Measurements from ENCODE around the gene RALY. TPM values are rescaled to one million over a fixed set of nuclear protein-coding genes. Genes with fewer than 3 reads are reported as not detected.

Gene RALY
- total and polyA plus RNA-seq, 2 of the 4 experiments (the other 2 are of a cell fraction): 46.2 to 115 TPM

DNA sequence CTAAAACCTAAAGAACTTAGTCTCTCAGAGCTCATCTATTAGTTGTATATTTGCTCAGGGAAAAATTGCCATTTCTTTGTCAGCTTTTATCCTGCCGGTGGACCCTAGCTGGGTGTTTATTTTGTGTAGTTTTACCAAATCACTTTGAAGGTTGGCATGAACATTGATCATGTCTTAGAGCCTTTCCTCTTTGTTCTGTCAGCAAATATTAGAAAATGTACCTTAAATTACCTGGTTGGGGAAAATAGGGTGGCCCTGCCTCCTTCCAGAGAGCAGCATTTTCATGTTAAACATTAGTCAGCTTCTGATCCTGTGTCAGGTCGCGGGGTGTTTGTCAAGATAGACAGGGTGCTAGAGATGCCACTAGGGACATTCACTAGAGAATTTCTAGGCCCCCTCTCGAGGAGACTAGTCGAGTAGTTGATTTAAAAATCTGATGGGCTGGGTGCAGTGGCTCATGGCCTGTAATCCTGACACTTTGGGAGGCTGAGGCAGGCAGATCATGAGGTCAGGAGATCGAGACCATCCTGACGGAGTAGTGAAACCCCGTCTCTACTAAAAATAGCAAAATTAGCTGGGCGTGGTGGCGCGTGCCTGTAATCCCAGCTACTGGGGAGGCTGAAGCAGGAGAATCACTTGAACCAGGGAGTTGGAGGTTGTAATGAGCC lies 11.2 kb downstream of the RALY start:
- POLR2A ChIA-PET (ENCODE audit: unreplicated experiment): no interaction called here
- H2AK9ac ChIP-seq (replicated peaks; ENCODE audit: low read depth, low read length, poor library complexity): no peak overlapping the region
- H3K36me3 ChIP-seq (ENCODE audit: control insufficient read depth, insufficient read depth, low read length): peaks cover 3% of the 10 kb centered on the region
- H4K20me1 ChIP-seq (ENCODE audit: insufficient read depth, low read length): peaks cover 91% of the 10 kb centered on the region
- no peak overlapping the region for H3K56ac ChIP-seq (ENCODE audit: extremely low read depth, insufficient read depth, low read length)
- no peak overlapping the region for H4K91ac ChIP-seq (ENCODE audit: insufficient read depth, low read depth, low read length)
- no peak overlapping the region for H2AFZ ChIP-seq (replicated peaks; ENCODE audit: low read length, poor library complexity)
- no peak for TF ChIP-seq RAD21 (IDR thresholded peaks at IDR 0.05; ENCODE audit: low read length)
- TF ChIP-seq BHLHE40 (IDR thresholded peaks at IDR 0.05; ENCODE audit: low read depth, low read length): no peak
- TF ChIP-seq, protein P1, sequence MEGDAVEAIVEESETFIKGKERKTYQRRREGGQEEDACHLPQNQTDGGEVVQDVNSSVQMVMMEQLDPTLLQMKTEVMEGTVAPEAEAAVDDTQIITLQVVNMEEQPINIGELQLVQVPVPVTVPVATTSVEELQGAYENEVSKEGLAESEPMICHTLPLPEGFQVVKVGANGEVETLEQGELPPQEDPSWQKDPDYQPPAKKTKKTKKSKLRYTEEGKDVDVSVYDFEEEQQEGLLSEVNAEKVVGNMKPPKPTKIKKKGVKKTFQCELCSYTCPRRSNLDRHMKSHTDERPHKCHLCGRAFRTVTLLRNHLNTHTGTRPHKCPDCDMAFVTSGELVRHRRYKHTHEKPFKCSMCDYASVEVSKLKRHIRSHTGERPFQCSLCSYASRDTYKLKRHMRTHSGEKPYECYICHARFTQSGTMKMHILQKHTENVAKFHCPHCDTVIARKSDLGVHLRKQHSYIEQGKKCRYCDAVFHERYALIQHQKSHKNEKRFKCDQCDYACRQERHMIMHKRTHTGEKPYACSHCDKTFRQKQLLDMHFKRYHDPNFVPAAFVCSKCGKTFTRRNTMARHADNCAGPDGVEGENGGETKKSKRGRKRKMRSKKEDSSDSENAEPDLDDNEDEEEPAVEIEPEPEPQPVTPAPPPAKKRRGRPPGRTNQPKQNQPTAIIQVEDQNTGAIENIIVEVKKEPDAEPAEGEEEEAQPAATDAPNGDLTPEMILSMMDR (conservative IDR thresholded peaks at IDR 0.05; ENCODE audit: low read depth, low read length): no peak
- no peak for TF ChIP-seq RCOR1 (IDR thresholded peaks at IDR 0.05; ENCODE audit: insufficient replicate concordance, low read length)
- TF ChIP-seq RFX5 (IDR thresholded peaks at IDR 0.05; ENCODE audit: low read depth, low read length): no peak
- no peak for TF ChIP-seq FOS (IDR thresholded peaks at IDR 0.05; ENCODE audit: low read depth, low read length)
- no peak for TF ChIP-seq ELK1 (IDR thresholded peaks at IDR 0.05; ENCODE audit: borderline replicate concordance, low read depth, low read length)
- no peak for TF ChIP-seq MAFK (IDR thresholded peaks at IDR 0.05; ENCODE audit: low read depth, low read length)
- TF ChIP-seq CHD1 (IDR thresholded peaks at IDR 0.05; ENCODE audit: low read depth, low read length): no peak
- TF ChIP-seq NFE2L2 (IDR thresholded peaks at IDR 0.05; ENCODE audit: low read depth, low read length): no peak
- no peak for TF ChIP-seq SMC3 (IDR thresholded peaks at IDR 0.05; ENCODE audit: low read depth, low read length)
- no peak for TF ChIP-seq CEBPB (IDR thresholded peaks at IDR 0.05; ENCODE audit: low read depth, low read length)
- TF ChIP-seq MAZ (IDR thresholded peaks at IDR 0.05; ENCODE audit: borderline replicate concordance, low read depth, low read length): no peak
- no peak for TF ChIP-seq POLR2A (IDR thresholded peaks at IDR 0.05; ENCODE audit: low read depth, low read length)
- TF ChIP-seq MXI1 (IDR thresholded peaks at IDR 0.05; ENCODE audit: borderline replicate concordance, low read depth, low read length): no peak
- TF ChIP-seq, protein P2, sequence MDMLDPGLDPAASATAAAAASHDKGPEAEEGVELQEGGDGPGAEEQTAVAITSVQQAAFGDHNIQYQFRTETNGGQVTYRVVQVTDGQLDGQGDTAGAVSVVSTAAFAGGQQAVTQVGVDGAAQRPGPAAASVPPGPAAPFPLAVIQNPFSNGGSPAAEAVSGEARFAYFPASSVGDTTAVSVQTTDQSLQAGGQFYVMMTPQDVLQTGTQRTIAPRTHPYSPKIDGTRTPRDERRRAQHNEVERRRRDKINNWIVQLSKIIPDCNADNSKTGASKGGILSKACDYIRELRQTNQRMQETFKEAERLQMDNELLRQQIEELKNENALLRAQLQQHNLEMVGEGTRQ (IDR thresholded peaks at IDR 0.05; ENCODE audit: low read depth, low read length): no peak
- H3K79me1 ChIP-seq (ENCODE audit: low read depth in 1 of 2, low read length in 2 of 2): peaks cover 30 to 80% of the 10 kb centered on the region in 2 experiments
- no peak overlapping the region for H4K8ac ChIP-seq (ENCODE audit: low read depth in 2 of 2, low read length in 2 of 2)
- ATAC-seq (ENCODE audit: low read depth) (no peak), DNase-seq (no peak)
- peaks cover 37% of the 10 kb centered on the region for H3K9me1 ChIP-seq (ENCODE audit: insufficient read depth, low read length)
- in situ Hi-C loops (cut with MboI; ENCODE audit: low sequenced_read_pairs): no loop called here
- no peak overlapping the region for H3K4me3 ChIP-seq (ENCODE audit: insufficient read depth, low read depth, low read length)
- no peak overlapping the region for H3K4me2 ChIP-seq (ENCODE audit: low read depth, low read length)
- H2BK15ac ChIP-seq (ENCODE audit: low read depth, low read length): no peak overlapping the region
- dilution Hi-C loops (cut with HindIII; ENCODE audit: low sequenced_read_pairs, unreplicated experiment): no loop called here
- H2BK20ac ChIP-seq (ENCODE audit: low read depth, low read length): no peak overlapping the region
- no peaks in the 10 kb centered on the region for H3K27me3 ChIP-seq (ENCODE audit: control insufficient read depth, insufficient read depth, low read length)
- BruUV-seq (replicated peaks): no TSS peak
- H4K5ac ChIP-seq (ENCODE audit: low read depth, low read length): no peak overlapping the region
- H2BK5ac ChIP-seq (ENCODE audit: low read depth, low read length, poor library complexity, severe bottlenecking): no peak overlapping the region
- no peak overlapping the region for H3K4ac ChIP-seq (ENCODE audit: low read depth, low read length)
- H3K9me3 ChIP-seq (ENCODE audit: control insufficient read depth, insufficient read depth, low read length): no peaks in the 10 kb centered on the region
- H3K27ac ChIP-seq (ENCODE audit: insufficient read depth, low read length): no peak overlapping the region
- no peak overlapping the region for H2AK5ac ChIP-seq (ENCODE audit: low read depth, low read length)
- intact Hi-C loops (cut with micrococcal nuclease): no loop called here
- no peak overlapping the region for H3K14ac ChIP-seq (replicated peaks; ENCODE audit: low read depth, low read length)
- no peak overlapping the region for H3K18ac ChIP-seq (ENCODE audit: low read depth, low read length)
- no peak overlapping the region for H3K23ac ChIP-seq (ENCODE audit: low read depth, low read length)
- WGBS, 2 experiments (ENCODE audit: extremely low coverage in 2 of 2, insufficient read length in 1 of 2): 80% methylated on average over 2 of the region's 11 CpGs; no CpG with 5 or more reads in 1 of the 2 experiments
- no peak overlapping the region for H3K9ac ChIP-seq (ENCODE audit: low read depth, low read length)
- CTCF ChIA-PET: no interaction called here
- H2BK120ac ChIP-seq (ENCODE audit: low read depth, low read length): no peak overlapping the region
- H3K4me1 ChIP-seq (ENCODE audit: control insufficient read depth, insufficient read depth, low read length): peaks cover 19% of the 10 kb centered on the region

All from IMR-90 (cell line).